Natural killer cell treated with Interleukin-12 subunit alpha and Interleukin-12 subunit beta and Interleukin-15 and Interleukin-18, amount 100 ng/mL, for 72 hours (primary cell): Measurements from ENCODE around the gene CYP4F8. TPM values are rescaled to one million over a fixed set of nuclear protein-coding genes. Genes with fewer than 3 reads are reported as not detected.

ENCODE experiments used
- ATAC-seq, 2 donors: fragments of 150-1000 bp; cut with Tn5 transposase in 1 of 2; sonication (Bioruptor Pico), chemical (Tn5 transposase) in 1 of 2; 2 replicates each; pipeline ENCODE4 v1.10.0; 2021
- DNase-seq: peaks from one replicate; pipeline ENCODE4 v3.0.0; 2022; ENCODE audit warnings: low spot score
- H3K27ac Mint-ChIP-seq, 2 donors: 1 replicate in 1 of 2; 2 replicates in 1 of 2; pipeline ENCODE4 v1.8.0; 2022; ENCODE audit warnings: mixed read lengths in 2 of 2, mild to moderate bottlenecking in 1 of 2, moderate library complexity in 1 of 2
- H3K27me3 Mint-ChIP-seq, 2 donors: 1 replicate in 1 of 2; 2 replicates in 1 of 2; pipeline ENCODE4 v1.8.0; 2022; ENCODE audit warnings: mixed read lengths in 2 of 2
- H3K36me3 Mint-ChIP-seq: one replicate; pipeline ENCODE4 v1.8.0; 2022; ENCODE audit warnings: mixed read lengths
- H3K4me1 Mint-ChIP-seq, 2 donors: 1 replicate in 1 of 2; 2 replicates in 1 of 2; pipeline ENCODE4 v1.8.0; 2022; ENCODE audit warnings: low read depth in 2 of 2, mixed read lengths in 2 of 2, mild to moderate bottlenecking in 1 of 2
- H3K4me3 Mint-ChIP-seq: one replicate; pipeline ENCODE4 v1.8.0; 2022; ENCODE audit warnings: mixed read lengths
- H3K9me3 Mint-ChIP-seq: 2 replicates; pipeline ENCODE4 v1.8.0; 2022; ENCODE audit warnings: mixed read lengths
- total RNA-seq, 2 donors: library from RNA; stranded (reverse); gene quantifications; one replicate each; pipeline ENCODE4 v1.2.3, GENCODE V29; 2022

Gene CYP4F8
- total RNA-seq, 2 donors from 2014 or later, result not detected

- no peak overlapping the region for H3K27ac Mint-ChIP-seq
- H3K36me3 Mint-ChIP-seq, result no peaks in the 10 kb centered on the region
- H3K27me3 Mint-ChIP-seq, result peaks cover 10 to 11% of the 10 kb centered on the region in 2 donors
- no peaks in the 10 kb centered on the region for H3K9me3 Mint-ChIP-seq
- ATAC-seq (no peak), DNase-seq (no peak)
- no peak overlapping the region for H3K4me3 Mint-ChIP-seq
- H3K4me1 Mint-ChIP-seq, result peaks cover 4 to 6% of the 10 kb centered on the region in 2 donors
Measured at GRCh38 chr19:15628236-15629002, 13.4 kb downstream of the CYP4F8 start.

DNA sequence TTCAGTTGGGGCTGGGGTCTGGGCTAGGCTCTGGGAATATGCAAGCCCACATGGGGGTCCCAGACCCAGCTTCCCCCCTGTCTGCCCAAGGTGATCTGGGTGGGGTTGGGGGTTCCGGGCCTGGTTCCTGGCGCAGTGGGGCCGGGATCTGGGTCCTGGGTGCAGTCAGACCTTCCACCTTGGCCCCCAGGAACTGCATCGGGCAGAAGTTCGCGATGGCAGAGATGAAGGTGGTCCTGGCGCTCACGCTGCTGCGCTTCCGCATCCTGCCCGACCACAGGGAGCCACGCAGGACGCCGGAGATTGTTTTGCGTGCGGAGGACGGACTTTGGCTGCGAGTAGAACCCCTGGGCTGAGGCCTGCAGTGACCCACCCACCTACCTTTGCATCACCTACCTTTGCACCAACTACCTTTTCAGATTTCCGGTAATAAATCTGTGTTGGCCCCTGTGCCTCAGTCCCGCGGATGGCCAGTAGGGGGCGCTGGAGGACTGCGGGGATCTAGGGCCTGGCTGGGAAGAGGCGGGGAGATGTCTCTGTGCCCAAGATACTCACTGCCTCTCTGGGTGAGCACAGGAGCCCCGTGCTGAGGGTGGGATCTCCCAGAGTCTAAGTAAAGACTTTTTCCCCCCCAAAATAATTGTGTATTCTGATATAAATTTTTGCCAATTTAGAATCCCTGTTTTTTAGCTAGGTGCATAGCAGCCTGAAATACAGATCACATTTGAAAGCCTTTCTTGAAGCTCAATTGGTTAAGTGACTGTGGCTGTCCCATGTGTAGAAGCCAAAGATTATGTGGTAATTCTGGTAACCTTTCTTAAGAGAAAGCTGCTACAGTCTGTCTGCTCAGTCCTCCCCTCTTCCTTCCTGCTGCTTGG lies 14.2 kb downstream of the CYP4F8 start:
- DNase-seq (peak; percentile 79), ATAC-seq (peak; percentile 71 to 83)
- peaks cover 9 to 11% of the 10 kb centered on the region in 2 donors for H3K27me3 Mint-ChIP-seq
- no peak overlapping the region for H3K4me3 Mint-ChIP-seq
- no peaks in the 10 kb centered on the region for H3K9me3 Mint-ChIP-seq
- no peaks in the 10 kb centered on the region for H3K36me3 Mint-ChIP-seq
- H3K4me1 Mint-ChIP-seq, result peaks cover 4 to 6% of the 10 kb centered on the region in 2 donors
- no peak overlapping the region for H3K27ac Mint-ChIP-seq

GRCh38 chr19:15631817-15632216 lies 16.8 kb downstream of the CYP4F8 start:
- Mint-ChIP-seq H3K9me3 (no peaks in the 10 kb centered on the region), H3K27me3 (peaks cover 10% of the 10 kb centered on the region in 2 donors), H3K36me3 (no peaks in the 10 kb centered on the region), H3K27ac (no peak overlapping the region), H3K4me1 (peaks cover 4 to 6% of the 10 kb centered on the region in 2 donors), H3K4me3 (no peak overlapping the region)
- ATAC-seq (no peak), DNase-seq (no peak)

DNA sequence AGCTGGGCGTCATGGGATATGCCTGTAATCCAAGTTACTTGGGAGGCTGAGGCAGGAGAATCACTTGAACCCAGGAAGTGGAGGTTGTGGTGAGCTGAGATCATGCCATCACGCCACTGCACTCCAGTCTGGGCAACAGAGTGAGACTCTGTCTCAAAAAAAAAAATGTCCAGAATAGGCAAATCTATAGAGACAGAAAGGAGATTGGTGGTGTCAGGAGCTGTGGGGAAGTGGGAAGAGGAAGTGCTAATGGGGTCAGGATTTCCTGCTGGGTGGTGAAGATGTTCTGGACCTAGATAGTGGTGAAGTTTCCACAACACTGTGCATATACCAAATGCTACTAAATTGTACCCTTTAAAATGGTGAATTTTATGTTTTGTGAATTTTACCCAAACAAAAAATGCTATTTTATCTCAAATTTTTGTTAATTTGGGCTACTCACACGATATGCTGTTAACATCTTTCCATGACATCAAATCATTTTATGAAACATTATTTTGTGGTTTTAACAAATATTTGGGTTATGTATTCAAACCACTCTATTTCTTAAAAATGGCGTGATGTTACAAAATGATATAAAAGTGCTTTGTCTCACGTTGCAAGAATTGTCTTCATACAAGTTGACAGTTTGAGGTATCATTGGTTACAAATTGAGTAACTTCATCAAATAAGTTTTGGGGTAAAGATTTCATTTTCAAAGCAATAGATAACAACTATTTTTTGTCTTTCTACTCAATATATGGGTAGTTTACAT lies 18.2 kb downstream of the CYP4F8 start:
- H3K4me1 Mint-ChIP-seq, result peaks cover 4 to 6% of the 10 kb centered on the region in 2 donors
- no peak overlapping the region for H3K4me3 Mint-ChIP-seq
- no peaks in the 10 kb centered on the region for H3K9me3 Mint-ChIP-seq
- H3K36me3 Mint-ChIP-seq, result no peaks in the 10 kb centered on the region
- H3K27ac Mint-ChIP-seq, result no peak overlapping the region
- ATAC-seq, result no peak
- no peak for DNase-seq
- peaks cover 13 to 16% of the 10 kb centered on the region in 2 donors for H3K27me3 Mint-ChIP-seq

DNA sequence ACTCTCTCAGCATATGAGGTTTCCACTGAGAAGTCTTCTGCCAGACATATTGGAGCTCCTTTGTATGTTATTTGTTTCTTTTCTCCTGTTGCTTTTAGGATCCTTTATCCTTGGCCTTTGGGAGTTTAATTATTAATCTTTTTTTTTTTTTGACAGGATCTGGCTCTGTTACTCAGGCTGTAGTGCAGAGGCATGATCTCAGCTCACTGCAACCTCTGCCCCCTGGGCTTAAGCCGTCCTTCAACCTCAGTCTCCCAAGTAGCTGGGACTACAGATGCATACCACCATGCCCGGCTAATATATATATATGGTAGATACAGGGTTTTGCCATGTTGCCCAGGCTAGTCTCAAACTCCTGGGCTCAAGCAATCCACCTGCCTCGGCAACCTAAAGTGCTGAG lies 19.1 kb downstream of the CYP4F8 start:
- Mint-ChIP-seq H3K4me3 (no peak overlapping the region), H3K27me3 (peaks cover 13 to 16% of the 10 kb centered on the region in 2 donors), H3K27ac (no peak overlapping the region), H3K4me1 (peaks cover 4 to 6% of the 10 kb centered on the region in 2 donors), H3K36me3 (no peaks in the 10 kb centered on the region), H3K9me3 (no peaks in the 10 kb centered on the region)
- ATAC-seq, result no peak
- no peak for DNase-seq

- H3K27ac Mint-ChIP-seq, result peak overlapping the region in 1 of 2 donors; percentile 35
- no peaks in the 10 kb centered on the region for H3K9me3 Mint-ChIP-seq
- H3K4me1 Mint-ChIP-seq, result peaks cover 4 to 6% of the 10 kb centered on the region in 2 donors
- H3K27me3 Mint-ChIP-seq, result peaks cover 13 to 16% of the 10 kb centered on the region in 2 donors
- no peaks in the 10 kb centered on the region for H3K36me3 Mint-ChIP-seq
- DNase-seq (no peak), ATAC-seq (peak in 1 of 2 donors; percentile 67)
- H3K4me3 Mint-ChIP-seq, result no peak overlapping the region
Measured at GRCh38 chr19:15635016-15635805, 20.2 kb downstream of the CYP4F8 start.

GRCh38 chr19:15636026-15636425 lies 21.0 kb downstream of the CYP4F8 start:
- no peak for DNase-seq

DNA sequence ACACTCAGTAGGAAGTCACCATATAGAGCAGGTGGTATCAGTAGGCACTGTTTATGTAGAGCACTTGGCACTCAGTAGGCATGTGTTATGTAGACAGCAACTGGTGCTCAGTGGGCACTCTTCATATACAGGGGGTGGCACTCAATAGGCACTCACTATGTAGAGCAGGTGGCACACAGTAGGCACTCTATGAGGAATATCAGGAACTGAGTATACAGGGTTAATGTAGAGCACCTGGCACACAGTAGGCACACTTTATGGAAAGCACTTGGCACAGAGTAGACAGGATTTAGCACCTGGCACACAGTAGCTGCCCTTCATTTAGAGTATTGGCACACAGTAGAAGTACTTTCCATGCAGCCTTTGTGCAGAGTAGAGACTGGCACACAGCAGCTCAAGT lies 24.6 kb downstream of the CYP4F8 start:
- Mint-ChIP-seq H3K27ac (no peak overlapping the region), H3K4me3 (no peak overlapping the region), H3K9me3 (no peaks in the 10 kb centered on the region), H3K27me3 (peaks cover 13 to 14% of the 10 kb centered on the region in 2 donors), H3K36me3 (no peaks in the 10 kb centered on the region), H3K4me1 (no peaks in the 10 kb centered on the region)
- DNase-seq (no peak), ATAC-seq (no peak)

More at GRCh38 chr19:15636026-15636425, 21.0 kb downstream of the CYP4F8 start:
- H3K4me1 Mint-ChIP-seq, result peaks cover 4 to 6% of the 10 kb centered on the region in 2 donors
- H3K36me3 Mint-ChIP-seq, result no peaks in the 10 kb centered on the region
- H3K27me3 Mint-ChIP-seq, result peaks cover 12 to 16% of the 10 kb centered on the region in 2 donors
- H3K27ac Mint-ChIP-seq, result peak overlapping the region in 1 of 2 donors; percentile 35
- no peak overlapping the region for H3K4me3 Mint-ChIP-seq
- no peaks in the 10 kb centered on the region for H3K9me3 Mint-ChIP-seq
- ATAC-seq, result no peak

DNA sequence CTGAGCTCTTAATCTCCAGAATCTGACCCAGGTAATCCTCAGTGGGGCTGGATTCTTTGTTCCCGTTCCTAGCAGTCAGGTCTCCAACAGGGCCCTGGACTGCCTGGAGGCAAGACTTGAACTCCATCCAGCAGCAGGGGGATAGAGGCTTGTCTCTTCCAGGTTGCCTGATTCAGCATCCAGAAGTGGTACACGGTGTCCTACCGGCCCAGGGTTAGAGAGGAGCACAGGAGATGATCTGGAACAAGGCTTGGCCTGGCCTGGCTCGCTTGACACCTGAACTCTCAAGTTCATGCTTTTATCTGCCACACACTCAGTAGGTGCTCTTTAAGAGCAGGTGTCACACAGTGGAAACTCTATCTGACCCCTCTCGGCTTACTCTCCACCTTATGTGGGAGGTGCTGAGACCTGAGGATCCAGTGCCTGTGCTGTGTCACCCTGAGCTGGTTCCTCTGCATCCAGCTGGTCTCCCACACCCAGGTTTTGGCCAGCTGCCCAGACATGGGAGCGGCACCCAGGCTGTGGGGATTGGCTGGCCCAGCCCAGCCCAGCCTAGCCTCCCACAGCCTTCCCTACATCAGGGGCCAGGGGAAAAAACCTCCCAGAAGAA lies 25.4 kb downstream of the CYP4F8 start, which contains the start of gene CYP4F3:
CYP4F3 (plus strand) TSS at position 604 of the 610 bp plus-strand sequence. CDS start 519 bp downstream, outside the sequence.
- Mint-ChIP-seq H3K27ac (no peak within 1 kb of the TSS), H3K9me3 (no peaks in the 10 kb centered on the region), H3K27me3 (peaks cover 6 to 9% of the 10 kb centered on the region in 2 donors), H3K36me3 (no peaks in the 10 kb centered on the region), H3K4me3 (no peak within 1 kb of the TSS), H3K4me1 (no peaks in the 10 kb centered on the region)
- DNase-seq, result no peak
- ATAC-seq, result no peak

DNA sequence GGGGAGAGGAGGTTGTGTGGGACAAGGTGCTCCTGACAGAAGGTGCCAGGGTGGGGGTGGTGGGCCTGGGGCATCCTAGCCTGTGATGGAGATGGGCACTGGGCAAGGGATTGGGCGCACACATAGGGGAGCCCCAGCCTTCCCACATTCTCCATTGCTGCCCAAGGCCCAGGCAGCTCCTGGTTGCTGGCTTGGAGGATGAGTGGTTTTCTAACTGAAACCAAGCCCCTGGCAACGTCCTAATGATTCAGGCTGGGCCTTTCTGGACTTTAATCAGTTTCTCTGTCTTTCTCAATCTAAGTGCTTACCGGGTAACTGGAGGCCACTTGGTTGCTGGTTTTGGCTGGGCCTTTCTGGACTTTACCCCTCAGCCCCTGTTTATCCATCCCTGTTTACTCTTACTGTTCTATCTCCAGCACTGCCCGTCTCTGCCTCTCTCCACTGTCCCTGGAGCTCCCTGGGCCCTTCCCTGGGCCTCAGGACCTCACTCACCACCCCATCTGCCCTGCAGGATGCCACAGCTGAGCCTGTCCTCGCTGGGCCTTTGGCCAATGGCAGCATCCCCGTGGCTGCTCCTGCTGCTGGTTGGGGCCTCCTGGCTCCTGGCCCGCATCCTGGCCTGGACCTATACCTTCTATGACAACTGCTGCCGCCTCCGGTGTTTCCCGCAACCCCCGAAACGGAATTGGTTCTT lies 26.0 kb downstream of the CYP4F8 start:
- Mint-ChIP-seq H3K36me3 (no peaks in the 10 kb centered on the region), H3K4me1 (no peaks in the 10 kb centered on the region), H3K27ac (no peak overlapping the region), H3K27me3 (peaks cover 6 to 9% of the 10 kb centered on the region in 2 donors), H3K4me3 (no peak overlapping the region), H3K9me3 (no peaks in the 10 kb centered on the region)
- DNase-seq (no peak), ATAC-seq (no peak)

DNA sequence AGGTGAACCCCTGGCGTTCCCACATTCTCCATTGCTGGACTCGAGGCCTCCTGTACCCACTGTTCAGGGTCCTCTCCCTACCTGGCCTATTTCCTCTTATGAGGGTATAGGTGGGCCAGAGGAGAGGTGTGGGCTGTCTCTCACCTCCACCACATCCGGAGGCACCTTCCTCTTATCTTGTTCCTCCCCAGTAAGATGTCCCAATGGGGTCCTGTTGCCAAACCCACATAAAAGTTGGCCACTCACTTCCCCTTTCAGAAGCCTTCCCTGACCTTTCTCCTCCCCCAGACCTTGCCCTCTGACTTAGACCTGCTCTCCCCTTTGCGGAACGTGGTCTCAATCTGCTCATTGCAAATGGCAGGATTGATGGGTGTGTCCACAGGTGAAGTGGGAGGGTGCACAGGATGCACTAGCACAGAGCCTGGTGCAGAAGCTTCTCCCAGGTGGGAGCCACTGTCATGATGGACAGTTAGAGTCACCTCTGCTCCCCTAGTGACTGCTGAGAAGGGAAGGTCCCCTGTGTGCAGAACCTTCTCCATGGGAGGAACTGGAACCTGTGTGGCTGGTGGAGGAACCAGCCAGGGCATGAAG lies 27.0 kb downstream of the CYP4F8 start:
- H3K27me3 Mint-ChIP-seq, result peaks cover 6 to 9% of the 10 kb centered on the region in 2 donors
- no peak overlapping the region for H3K4me3 Mint-ChIP-seq
- H3K4me1 Mint-ChIP-seq, result no peaks in the 10 kb centered on the region
- H3K27ac Mint-ChIP-seq, result no peak overlapping the region
- no peaks in the 10 kb centered on the region for H3K36me3 Mint-ChIP-seq
- ATAC-seq, result no peak
- no peaks in the 10 kb centered on the region for H3K9me3 Mint-ChIP-seq
- DNase-seq, result no peak

DNA sequence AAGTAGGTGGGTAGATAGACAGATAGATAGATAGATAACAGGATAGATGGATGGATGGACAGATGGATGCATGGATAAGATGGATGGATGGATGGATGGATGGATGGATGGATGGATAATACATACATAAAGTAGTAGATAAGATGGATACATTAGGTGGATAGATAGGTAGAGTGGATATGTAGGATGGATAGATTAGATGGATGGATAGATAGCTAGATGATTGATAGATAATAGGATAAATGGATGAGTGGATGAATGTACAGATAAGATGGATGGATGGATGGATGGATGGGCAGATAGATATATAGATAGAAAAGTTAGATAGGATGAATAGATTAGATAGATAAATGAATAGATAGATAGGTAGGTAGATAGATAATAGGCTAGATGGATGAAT lies 27.8 kb downstream of the CYP4F8 start:
- H3K27ac Mint-ChIP-seq, result no peak overlapping the region
- ATAC-seq (no peak), DNase-seq (no peak)
- H3K36me3 Mint-ChIP-seq, result no peaks in the 10 kb centered on the region
- H3K4me3 Mint-ChIP-seq, result no peak overlapping the region
- no peaks in the 10 kb centered on the region for H3K9me3 Mint-ChIP-seq
- H3K4me1 Mint-ChIP-seq, result no peaks in the 10 kb centered on the region
- peaks cover under 1 to 6% of the 10 kb centered on the region in 2 donors for H3K27me3 Mint-ChIP-seq
